ENCODE results near the gene CCDC57.

- TF ChIP-seq, protein P1, sequence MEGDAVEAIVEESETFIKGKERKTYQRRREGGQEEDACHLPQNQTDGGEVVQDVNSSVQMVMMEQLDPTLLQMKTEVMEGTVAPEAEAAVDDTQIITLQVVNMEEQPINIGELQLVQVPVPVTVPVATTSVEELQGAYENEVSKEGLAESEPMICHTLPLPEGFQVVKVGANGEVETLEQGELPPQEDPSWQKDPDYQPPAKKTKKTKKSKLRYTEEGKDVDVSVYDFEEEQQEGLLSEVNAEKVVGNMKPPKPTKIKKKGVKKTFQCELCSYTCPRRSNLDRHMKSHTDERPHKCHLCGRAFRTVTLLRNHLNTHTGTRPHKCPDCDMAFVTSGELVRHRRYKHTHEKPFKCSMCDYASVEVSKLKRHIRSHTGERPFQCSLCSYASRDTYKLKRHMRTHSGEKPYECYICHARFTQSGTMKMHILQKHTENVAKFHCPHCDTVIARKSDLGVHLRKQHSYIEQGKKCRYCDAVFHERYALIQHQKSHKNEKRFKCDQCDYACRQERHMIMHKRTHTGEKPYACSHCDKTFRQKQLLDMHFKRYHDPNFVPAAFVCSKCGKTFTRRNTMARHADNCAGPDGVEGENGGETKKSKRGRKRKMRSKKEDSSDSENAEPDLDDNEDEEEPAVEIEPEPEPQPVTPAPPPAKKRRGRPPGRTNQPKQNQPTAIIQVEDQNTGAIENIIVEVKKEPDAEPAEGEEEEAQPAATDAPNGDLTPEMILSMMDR (IDR thresholded peaks at IDR 0.05; ENCODE audit: control extremely low read depth in 1 of 3, insufficient read depth in 1 of 3, low read depth in 1 of 3, low read length in 3 of 3), result no peak
- no peak for TF ChIP-seq CBX8 (IDR thresholded peaks at IDR 0.05; ENCODE audit: borderline replicate concordance, low read depth, low read length)
- no peak for TF ChIP-seq EP300 (IDR thresholded peaks at IDR 0.05; ENCODE audit: borderline replicate concordance in 1 of 2, low read depth in 2 of 2, low read length in 2 of 2)
- TF ChIP-seq RAD21 (IDR thresholded peaks at IDR 0.05 in 1 of 2, conservative IDR thresholded peaks at IDR 0.05 in 1 of 2; ENCODE audit: low read depth in 2 of 2, low read length in 2 of 2), result no peak
- TF ChIP-seq EZH2 (IDR thresholded peaks at IDR 0.05; ENCODE audit: low read depth, low read length, severe bottlenecking), result no peak
- no peak for TF ChIP-seq CREB1 (IDR thresholded peaks at IDR 0.05)
- TF ChIP-seq POLR2A (IDR thresholded peaks at IDR 0.05; ENCODE audit: control extremely low read depth in 1 of 2, low read depth in 2 of 2, low read length in 2 of 2), result no peak
- TF ChIP-seq YY1 (IDR thresholded peaks at IDR 0.05; ENCODE audit: low read depth, low read length), result no peak
- no peak for TF ChIP-seq CEBPB (IDR thresholded peaks at IDR 0.05; ENCODE audit: low read depth, low read length)
- TF ChIP-seq POLR2AphosphoS5 (IDR thresholded peaks at IDR 0.05; ENCODE audit: low read depth, low read length), result no peak
- TF ChIP-seq, protein P2, sequence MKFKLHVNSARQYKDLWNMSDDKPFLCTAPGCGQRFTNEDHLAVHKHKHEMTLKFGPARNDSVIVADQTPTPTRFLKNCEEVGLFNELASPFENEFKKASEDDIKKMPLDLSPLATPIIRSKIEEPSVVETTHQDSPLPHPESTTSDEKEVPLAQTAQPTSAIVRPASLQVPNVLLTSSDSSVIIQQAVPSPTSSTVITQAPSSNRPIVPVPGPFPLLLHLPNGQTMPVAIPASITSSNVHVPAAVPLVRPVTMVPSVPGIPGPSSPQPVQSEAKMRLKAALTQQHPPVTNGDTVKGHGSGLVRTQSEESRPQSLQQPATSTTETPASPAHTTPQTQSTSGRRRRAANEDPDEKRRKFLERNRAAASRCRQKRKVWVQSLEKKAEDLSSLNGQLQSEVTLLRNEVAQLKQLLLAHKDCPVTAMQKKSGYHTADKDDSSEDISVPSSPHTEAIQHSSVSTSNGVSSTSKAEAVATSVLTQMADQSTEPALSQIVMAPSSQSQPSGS (IDR thresholded peaks at IDR 0.05; ENCODE audit: low read length), result no peak
- TF ChIP-seq HDAC6 (IDR thresholded peaks at IDR 0.05; ENCODE audit: low read depth, low read length), result no peak
Observed at GRCh38 chr17:82250868-82251500, 38.3 kb upstream of the CCDC57 start.
